H9 (cell line): ENCODE results near the gene TYW5. TPM values are rescaled to one million over a fixed set of nuclear protein-coding genes. Genes with fewer than 3 reads are reported as not detected.
A peak's percentile ranks its signal among the peaks of the same experiment; 100 is the strongest.

ENCODE experiments used
- DNase-seq: peaks from one replicate; pipeline ENCODE4 v3.0.0-alpha.2; 2017
- H2AFZ ChIP-seq: one replicate; pipeline ENCODE4 v1.6.1; 2013; ENCODE audit warnings: mild to moderate bottlenecking, low read length, control low read depth, moderate library complexity
- H2AK5ac ChIP-seq: 2 replicates; pipeline ENCODE4 v1.6.1; 2013; ENCODE audit warnings: low read length, control low read depth, mixed read lengths; ENCODE audit not compliant: insufficient read length
- H2BK120ac ChIP-seq: one replicate; pipeline ENCODE4 v1.6.1; 2013; ENCODE audit warnings: low read depth, mild to moderate bottlenecking, low read length, control low read depth, inconsistent platforms; ENCODE audit not compliant: poor library complexity, severe bottlenecking
- H2BK12ac ChIP-seq: 2 replicates; pipeline ENCODE4 v1.6.1; 2013; ENCODE audit warnings: low read length, control low read depth, mixed read lengths, low read depth; ENCODE audit not compliant: insufficient read length
- H2BK15ac ChIP-seq: 2 replicates; pipeline ENCODE4 v1.6.1; 2013; ENCODE audit warnings: low read depth, low read length, control low read depth
- H2BK20ac ChIP-seq: one replicate; pipeline ENCODE4 v1.6.1; 2013; ENCODE audit warnings: low read depth, mild to moderate bottlenecking, low read length, control low read depth, inconsistent platforms; ENCODE audit not compliant: poor library complexity, severe bottlenecking
- H2BK5ac ChIP-seq: 2 replicates; pipeline ENCODE4 v1.6.1; 2013; ENCODE audit warnings: low read length, control low read depth, mixed read lengths; ENCODE audit not compliant: insufficient read length
- H3K14ac ChIP-seq: 2 replicates; pipeline ENCODE4 v1.6.1; 2013; ENCODE audit warnings: low read length, control low read depth; ENCODE audit not compliant: insufficient read depth
- H3K18ac ChIP-seq: 2 replicates; pipeline ENCODE4 v1.6.1; 2013; ENCODE audit warnings: low read depth, mild to moderate bottlenecking, mixed read lengths, low read length, control low read depth; ENCODE audit not compliant: insufficient read length
- H3K23ac ChIP-seq: 2 replicates; pipeline ENCODE4 v1.6.1; 2013; ENCODE audit warnings: low read length, control low read depth, mixed read lengths, low read depth; ENCODE audit not compliant: insufficient read length
- H3K23me2 ChIP-seq: 2 replicates; pipeline ENCODE4 v1.6.1; 2013; ENCODE audit warnings: low read depth, mild to moderate bottlenecking, mixed read lengths, low read length, control low read depth; ENCODE audit not compliant: insufficient read length, poor library complexity, severe bottlenecking
- H3K27ac ChIP-seq: 2 replicates; pipeline ENCODE4 v1.5.1; 2013; ENCODE audit warnings: low read length, control low read depth, mixed read lengths, low read depth; ENCODE audit not compliant: insufficient read length
- H3K27me3 ChIP-seq: 2 replicates; pipeline ENCODE4 v1.6.1; 2013; ENCODE audit warnings: low read length, control low read depth, inconsistent platforms; ENCODE audit not compliant: insufficient read depth
- H3K4ac ChIP-seq: 2 replicates; pipeline ENCODE4 v1.6.1; 2013; ENCODE audit warnings: low read depth, mild to moderate bottlenecking, control low read depth, inconsistent platforms, low read length, moderate library complexity
- H3K4me1 ChIP-seq: 2 replicates; pipeline ENCODE4 v1.6.1; 2013; ENCODE audit warnings: low read length, control low read depth, inconsistent platforms; ENCODE audit not compliant: insufficient read depth
- H3K4me2 ChIP-seq: 2 replicates; pipeline ENCODE4 v1.6.1; 2013; ENCODE audit warnings: low read length, control low read depth, mixed read lengths; ENCODE audit not compliant: insufficient read length, insufficient read depth
- H3K56ac ChIP-seq: 2 replicates; pipeline ENCODE4 v1.6.1; 2013; ENCODE audit warnings: low read depth, mild to moderate bottlenecking, mixed read lengths, low read length, control low read depth; ENCODE audit not compliant: insufficient read length
- H3K79me1 ChIP-seq: 2 replicates; pipeline ENCODE4 v1.6.1; 2013; ENCODE audit warnings: low read depth, mild to moderate bottlenecking, moderate library complexity, low read length, control low read depth, inconsistent platforms; ENCODE audit not compliant: insufficient read depth, poor library complexity, severe bottlenecking
- H3K79me2 ChIP-seq: 2 replicates; pipeline ENCODE4 v1.6.1; 2013; ENCODE audit warnings: low read length, control low read depth, inconsistent platforms; ENCODE audit not compliant: insufficient read depth
- H3K9ac ChIP-seq: 2 replicates; pipeline ENCODE4 v1.6.1; 2013; ENCODE audit warnings: low read length, control low read depth, mixed read lengths; ENCODE audit not compliant: insufficient read length; ENCODE audit errors: extremely low read depth
- H3K9me3 ChIP-seq: one replicate; pipeline ENCODE4 v1.6.1; 2013; ENCODE audit warnings: low read depth, low read length, inconsistent platforms; ENCODE audit not compliant: control insufficient read depth
- H3T11ph ChIP-seq: one replicate; pipeline ENCODE4 v1.6.1; 2013; ENCODE audit warnings: mild to moderate bottlenecking, low read length, control low read depth, inconsistent platforms
- H4K20me1 ChIP-seq: one replicate; pipeline ENCODE4 v1.6.1; 2013; ENCODE audit not compliant: control insufficient read depth, insufficient read length, insufficient read depth
- H4K5ac ChIP-seq: 2 replicates; pipeline ENCODE4 v1.6.1; 2013; ENCODE audit warnings: low read depth, mild to moderate bottlenecking, mixed read lengths, low read length, control low read depth; ENCODE audit not compliant: insufficient read length
- H4K8ac ChIP-seq: replicated peaks from 2 replicates; pipeline ENCODE4 v1.6.1; 2013; ENCODE audit warnings: low read length, control low read depth, mixed read lengths, low read depth; ENCODE audit not compliant: insufficient read length
- H4K91ac ChIP-seq: 2 replicates; pipeline ENCODE4 v1.6.1; 2013; ENCODE audit warnings: low read depth, mild to moderate bottlenecking, moderate library complexity, mixed read lengths, low read length, control low read depth; ENCODE audit not compliant: insufficient read length
- H3K27ac Mint-ChIP-seq, 3 experiments: 2 replicates in 2 of 3; 3 replicates in 1 of 3; pipeline ENCODE4 v1.8.0; 2020 to 2021; ENCODE audit warnings: mixed read lengths in 3 of 3, mild to moderate bottlenecking in 1 of 3, moderate library complexity in 1 of 3
- H3K27me3 Mint-ChIP-seq: 2 replicates; pipeline ENCODE4 v1.8.0; 2021; ENCODE audit warnings: low read depth, mild to moderate bottlenecking, moderate library complexity, mixed read lengths
- H3K36me3 Mint-ChIP-seq, 3 experiments: 2 replicates in 2 of 3; 3 replicates in 1 of 3; pipeline ENCODE4 v1.8.0; 2020 to 2021; ENCODE audit warnings: low read depth in 3 of 3, mixed read lengths in 3 of 3; ENCODE audit not compliant: insufficient read depth in 1 of 3
- H3K4me1 Mint-ChIP-seq, 2 experiments: 2 replicates each; pipeline ENCODE4 v1.8.0; 2020; ENCODE audit warnings: mixed read lengths in 2 of 2
- H3K4me3 Mint-ChIP-seq, 2 experiments: 2 replicates in 1 of 2; 3 replicates in 1 of 2; pipeline ENCODE4 v1.8.0; 2020 to 2021; ENCODE audit warnings: mild to moderate bottlenecking in 2 of 2, mixed read lengths in 2 of 2, moderate library complexity in 1 of 2
- H3K9me3 Mint-ChIP-seq, 2 experiments: 2 replicates in 1 of 2; 3 replicates in 1 of 2; pipeline ENCODE4 v1.8.0; 2020; ENCODE audit warnings: mild to moderate bottlenecking in 2 of 2, mixed read lengths in 2 of 2, moderate library complexity in 1 of 2
- CTCF ChIP-seq: fragments of 200-600 bp; sonication (generic); conservative IDR thresholded peaks from 3 replicates; pipeline ENCODE4 v1.8.0; 2021; ENCODE audit warnings: antibody characterized with exemption, mild to moderate bottlenecking
- WGBS: extraction: QIAGEN DNeasy Blood & Tissue Kit; methylation state at CpG from one replicate; pipeline ENCODE4 v1.1.7; 2013; ENCODE audit warnings: missing lambda C conversion rate, low lambda C conversion rate, mixed read lengths; ENCODE audit not compliant: insufficient read length; ENCODE audit errors: extremely low coverage; 5-methylcytosine and 5-hydroxymethylcytosine counted together
- total RNA-seq: library from RNA; stranded (reverse); gene quantifications from 2 replicates; pipeline ENCODE4 v1.2.1, GENCODE V29; 2021

The TYW5 gene
- total RNA-seq, 1 experiment from 2014 or later = 17.7 TPM

DNA sequence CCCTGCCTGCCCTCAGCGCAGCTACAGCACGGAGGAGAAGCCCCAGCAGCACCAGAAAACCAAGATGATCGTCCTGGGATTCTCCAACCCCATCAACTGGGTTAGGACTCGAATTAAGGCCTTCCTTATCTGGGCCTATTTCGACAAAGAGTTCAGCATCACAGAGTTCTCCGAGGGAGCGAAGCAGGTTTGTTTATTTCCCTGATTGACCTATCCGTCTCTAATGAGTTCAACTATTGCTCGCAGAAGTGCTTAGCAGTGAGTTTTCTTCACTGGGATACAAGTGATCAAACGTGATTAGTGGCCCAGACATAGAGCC is 730 bp upstream of the TYW5 start:
- Histone ChIP-seq H3K27ac (no peak overlapping the region), H3T11ph (no peak overlapping the region)

More for the DNA sequence above, 730 bp upstream of the TYW5 start:
- no peak for TF ChIP-seq CTCF
- Histone ChIP-seq H3K27me3 (no peaks in the 10 kb centered on the region), H3K4me2 (peak overlapping the region; percentile 82), H3K79me2 (peaks cover 19% of the 10 kb centered on the region; the same call in 1 of the 2 replicates), H4K91ac (no peak overlapping the region), H3K23ac (no peak overlapping the region), H2BK5ac (no peak overlapping the region), H2BK15ac (no peak overlapping the region), H2AFZ (no peak overlapping the region), H2AK5ac (no peak overlapping the region), H3K9me3 (no peaks in the 10 kb centered on the region), H3K23me2 (peaks cover 8% of the 10 kb centered on the region), H3K14ac (peak overlapping the region; percentile 80; the same call in 1 of the 2 replicates), H2BK20ac (no peak overlapping the region), H4K20me1 (no peaks in the 10 kb centered on the region), H4K5ac (peak overlapping the region; percentile 37), H3K79me1 (peaks cover 4% of the 10 kb centered on the region), H3K4me1 (peaks cover 3% of the 10 kb centered on the region; the same call in 1 of the 2 replicates), H4K8ac (no peak overlapping the region), H3K18ac (peak overlapping the region; percentile 24), H2BK12ac (no peak overlapping the region), H3K4ac (no peak overlapping the region), H2BK120ac (no peak overlapping the region), H3K56ac (no peak overlapping the region), H3K9ac (peak overlapping the region; percentile 93)
- H3K4me1 Mint-ChIP-seq = peaks cover 22 to 29% of the 10 kb centered on the region in 2 experiments
- no peak for DNase-seq
- no peaks in the 10 kb centered on the region for H3K9me3 Mint-ChIP-seq
- no CpG with 5 or more reads among the region's 10 CpGs for WGBS
- H3K4me3 Mint-ChIP-seq = peak overlapping the region; percentile 98
- peaks cover 23 to 45% (median 38%) of the 10 kb centered on the region in 3 experiments for H3K36me3 Mint-ChIP-seq
- no peaks in the 10 kb centered on the region for H3K27me3 Mint-ChIP-seq
- H3K27ac Mint-ChIP-seq = peak overlapping the region; percentile 99
